Measurements from ENCODE around the gene PTPRK. TPM values are rescaled to one million over a fixed set of nuclear protein-coding genes. Genes with fewer than 3 reads are reported as not detected.

Gene PTPRK
- total and polyA plus RNA-seq, 2 experiments from 2014 or later: 26.9 to 56.4 TPM

- TF ChIP-seq ZNF331 (CRISPR knock-in tag; IDR thresholded peaks at IDR 0.05; ENCODE audit: low read depth) (no peak), EZH2phosphoT487 (IDR thresholded peaks at IDR 0.05; ENCODE audit: unreplicated experiment) (no peak), ZNF114 (CRISPR knock-in tag; IDR thresholded peaks at IDR 0.05) (no peak)
These were observed 244.1 kb downstream of the PTPRK start (continued) for GRCh38 chr6:128276311-128276710.

- no peaks in the 10 kb centered on the region for H3F3A ChIP-seq (replicated peaks; ENCODE audit: low read depth)
- H3K4me3 ChIP-seq: no peak overlapping the region
- no peaks in the 10 kb centered on the region for H3K9me2 ChIP-seq (ENCODE audit: insufficient read depth)
- Mint-ChIP-seq H3K27me3 (ENCODE audit: insufficient read depth, low read depth, poor library complexity) (no peaks in the 10 kb centered on the region), H3K36me3 (ENCODE audit: low read depth) (no peaks in the 10 kb centered on the region), H3K4me3 (no peak overlapping the region), H3K4me1 (peaks cover 7% of the 10 kb centered on the region), H3K9me3 (no peaks in the 10 kb centered on the region), H3K27ac (no peak overlapping the region)
- H4K20me1 ChIP-seq (replicated peaks; ENCODE audit: insufficient read depth): 0 out of 2 replicates have a peak, but pooled peaks cover 2% of the 10 kb centered on the region
- peaks cover 4% of the 10 kb centered on the region; the same call in 1 of the 2 replicates for H3K79me2 ChIP-seq (replicated peaks; ENCODE audit: insufficient read depth)
- H3K36me3 ChIP-seq (ENCODE audit: insufficient read depth): no peaks in the 10 kb centered on the region
- TF ChIP-seq EZH2phosphoT487 (IDR thresholded peaks at IDR 0.05; ENCODE audit: unreplicated experiment): no peak
- no peak for TF ChIP-seq CTCF (conservative IDR thresholded peaks at IDR 0.05; ENCODE audit: low read depth in 2 of 2)
- TF ChIP-seq POLR2AphosphoS5 (IDR thresholded peaks at IDR 0.05; ENCODE audit: low read depth): no peak
- no peak for TF ChIP-seq REST (IDR thresholded peaks at IDR 0.05; ENCODE audit: unreplicated experiment)
- TF ChIP-seq ETS1 (IDR thresholded peaks at IDR 0.05): no peak
- no peak for TF ChIP-seq EZH2 (IDR thresholded peaks at IDR 0.05; ENCODE audit: low read depth, unreplicated experiment)
- no peak for TF ChIP-seq ZNF462 (CRISPR knock-in tag; IDR thresholded peaks at IDR 0.05)
- TF ChIP-seq NANOG (IDR thresholded peaks at IDR 0.05; ENCODE audit: borderline replicate concordance): no peak
- no peak overlapping the region for H2AFZ ChIP-seq
- DNase-seq (ENCODE audit: low spot score) (no peak), ATAC-seq (no peak)
- H3K27me3 ChIP-seq (ENCODE audit: insufficient read depth): no peaks in the 10 kb centered on the region
- no peak overlapping the region for H3K27ac ChIP-seq (ENCODE audit: low read depth)
- no peak overlapping the region for H3K4me2 ChIP-seq
- peaks cover 8% of the 10 kb centered on the region for H3K4me1 ChIP-seq (ENCODE audit: insufficient read depth)
These were observed 244.7 kb downstream of the PTPRK start for GRCh38 chr6:128275681-128276080.
